HEK293 (cell line): Measurements from ENCODE around the gene ETV6.

Experiments used
- CTCF ChIA-PET: fragments of 350-600 bp; formaldehyde crosslinking; extraction: SDS; loops from one replicate; lab custom pipeline; 2021; ENCODE audit warnings: antibody characterized with exemption; lab: Yijun Ruan, JAX
- POLR2A ChIA-PET: fragments of 300-600 bp; formaldehyde crosslinking; extraction: SDS; loops from one replicate; lab custom pipeline; 2020; ENCODE audit warnings: antibody characterized with exemption, inconsistent platforms; lab: Yijun Ruan, JAX
- H3K27ac ChIP-seq: fragments of 200-500 bp; sonication (Bioruptor generic); 2 replicates; pipeline ENCODE4 v1.5.1; 2014; ENCODE audit warnings: low read depth, low read length, control low read depth, inconsistent platforms; ENCODE audit errors: extremely low read depth
- H3K36me3 ChIP-seq, 2 experiments: fragments of 200-500 bp in 1 of 2; sonication (Bioruptor generic) in 1 of 2; 1 replicate in 1 of 2; 2 replicates in 1 of 2; pipeline ENCODE4 v1.5.1; 2014 to 2017; ENCODE audit warnings: inconsistent platforms in 2 of 2, low read length in 2 of 2; ENCODE audit not compliant: control insufficient read depth in 2 of 2, insufficient read depth in 1 of 2
- H3K4me1 ChIP-seq: fragments of 200-500 bp; sonication (Bioruptor generic); 2 replicates; pipeline ENCODE4 v1.5.1; 2014; ENCODE audit warnings: mild to moderate bottlenecking, low read length, inconsistent platforms; ENCODE audit not compliant: control insufficient read depth, insufficient read depth
- H3K4me3 ChIP-seq: 2 replicates; pipeline ENCODE4 v1.5.1; 2011; ENCODE audit warnings: low read depth, mild to moderate bottlenecking, control low read depth, low read length, moderate library complexity
- H3K9me3 ChIP-seq: fragments of 200-500 bp; sonication (Bioruptor generic); 2 replicates; pipeline ENCODE4 v1.5.1; 2014; ENCODE audit warnings: low read depth, low read length, inconsistent platforms; ENCODE audit not compliant: control insufficient read depth, insufficient read depth
- AEBP2 ChIP-seq: fragments of 450-650 bp; formaldehyde crosslinking; IDR thresholded peaks from 2 replicates; pipeline ENCODE4 v1.5.1; 2016; ENCODE audit warnings: missing biosample characterization, missing genetic modification characterization, borderline replicate concordance
- EGR2 ChIP-seq: fragments of 450-650 bp; formaldehyde crosslinking; IDR thresholded peaks from 2 replicates; pipeline ENCODE4 v1.5.1; 2016; ENCODE audit warnings: low read depth, missing biosample characterization, missing genetic modification characterization
- GLI4 ChIP-seq: fragments of 450-650 bp; formaldehyde crosslinking; IDR thresholded peaks from 2 replicates; pipeline ENCODE4 v1.5.1; 2016; ENCODE audit warnings: missing biosample characterization, missing genetic modification characterization
- KLF17 ChIP-seq: fragments of 450-650 bp; formaldehyde crosslinking; IDR thresholded peaks from 2 replicates; pipeline ENCODE4 v1.5.1; 2016; ENCODE audit warnings: missing biosample characterization, missing genetic modification characterization
- ZBTB10 ChIP-seq: fragments of 450-650 bp; formaldehyde crosslinking; IDR thresholded peaks from 2 replicates; pipeline ENCODE4 v1.5.1; 2016; ENCODE audit warnings: missing biosample characterization, missing genetic modification characterization
- ZBTB44 ChIP-seq: fragments of 450-650 bp; IDR thresholded peaks from 2 replicates; pipeline ENCODE4 v1.5.1; 2018; ENCODE audit warnings: missing biosample characterization, mild to moderate bottlenecking, missing genetic modification characterization
- ZFHX2 ChIP-seq: fragments of 450-650 bp; formaldehyde crosslinking; conservative IDR thresholded peaks from 2 replicates; pipeline ENCODE4 v1.5.1; 2016; ENCODE audit warnings: missing biosample characterization, missing genetic modification characterization
- ZNF16 ChIP-seq: fragments of 450-650 bp; formaldehyde crosslinking; IDR thresholded peaks from 2 replicates; pipeline ENCODE4 v1.5.1; 2016; ENCODE audit warnings: low read depth, missing biosample characterization, missing genetic modification characterization
- ZNF2 ChIP-seq: fragments of 450-650 bp; formaldehyde crosslinking; IDR thresholded peaks from 2 replicates; pipeline ENCODE4 v1.5.1; 2016; ENCODE audit warnings: missing biosample characterization, missing genetic modification characterization
- ZNF274 ChIP-seq, 2 experiments: fragments of 200-500 bp in 1 of 2; fragments of 450-650 bp in 1 of 2; sonication (Bioruptor generic) in 1 of 2; formaldehyde crosslinking in 1 of 2; IDR thresholded peaks; 2 replicates each; pipeline versions ENCODE4 v1.5.1 to v1.6.1; 2014 to 2016; ENCODE audit warnings: borderline replicate concordance in 1 of 2, inconsistent platforms in 1 of 2, low read length in 1 of 2, missing biosample characterization in 1 of 2, missing genetic modification characterization in 1 of 2
- ZNF324 ChIP-seq: fragments of 450-650 bp; formaldehyde crosslinking; IDR thresholded peaks from 2 replicates; pipeline ENCODE4 v1.5.1; 2016; ENCODE audit warnings: missing biosample characterization, missing genetic modification characterization
- ZNF350 ChIP-seq: fragments of 450-650 bp; formaldehyde crosslinking; IDR thresholded peaks from 2 replicates; pipeline ENCODE4 v1.5.0; 2017; ENCODE audit warnings: missing biosample characterization, mild to moderate bottlenecking, missing genetic modification characterization
- ZNF366 ChIP-seq: fragments of 450-650 bp; formaldehyde crosslinking; conservative IDR thresholded peaks from 2 replicates; pipeline ENCODE4 v1.5.1; 2016; ENCODE audit warnings: missing biosample characterization, missing genetic modification characterization
- ZNF488 ChIP-seq: fragments of 450-650 bp; formaldehyde crosslinking; IDR thresholded peaks from 2 replicates; pipeline ENCODE4 v1.5.1; 2016; ENCODE audit warnings: missing biosample characterization, missing genetic modification characterization
- ZNF501 ChIP-seq: fragments of 450-650 bp; formaldehyde crosslinking; IDR thresholded peaks from 2 replicates; pipeline ENCODE4 v1.5.1; 2016; ENCODE audit warnings: missing biosample characterization, missing genetic modification characterization
- ZNF560 ChIP-seq: fragments of 450-650 bp; formaldehyde crosslinking; IDR thresholded peaks from 2 replicates; pipeline ENCODE4 v1.5.1; 2017; ENCODE audit warnings: missing biosample characterization, missing genetic modification characterization, borderline replicate concordance
- ZNF561 ChIP-seq: fragments of 450-650 bp; IDR thresholded peaks from 2 replicates; pipeline ENCODE4 v1.5.1; 2018; ENCODE audit warnings: missing biosample characterization, missing genetic modification characterization, borderline replicate concordance
- ZNF596 ChIP-seq: fragments of 450-650 bp; IDR thresholded peaks from 2 replicates; pipeline ENCODE4 v1.5.0; 2018; ENCODE audit warnings: missing biosample characterization, mild to moderate bottlenecking, missing genetic modification characterization, moderate library complexity
- ZNF600 ChIP-seq: fragments of 450-650 bp; formaldehyde crosslinking; IDR thresholded peaks from 2 replicates; pipeline ENCODE4 v1.5.1; 2016; ENCODE audit warnings: missing biosample characterization, missing genetic modification characterization
- ZNF747 ChIP-seq: fragments of 450-650 bp; formaldehyde crosslinking; IDR thresholded peaks from 2 replicates; pipeline ENCODE4 v1.5.1; 2016; ENCODE audit warnings: missing biosample characterization, missing genetic modification characterization
- ZNF791 ChIP-seq: fragments of 450-650 bp; formaldehyde crosslinking; IDR thresholded peaks from 2 replicates; pipeline ENCODE4 v1.5.1; 2016; ENCODE audit warnings: missing biosample characterization, missing genetic modification characterization
- ZSCAN23 ChIP-seq: fragments of 450-650 bp; formaldehyde crosslinking; IDR thresholded peaks from 2 replicates; pipeline ENCODE4 v1.5.1; 2016; ENCODE audit warnings: missing biosample characterization, missing genetic modification characterization
- ZXDB ChIP-seq: fragments of 450-650 bp; formaldehyde crosslinking; IDR thresholded peaks from 2 replicates; pipeline ENCODE4 v1.5.1; 2016; ENCODE audit warnings: missing biosample characterization, missing genetic modification characterization

ETV6 gene

GRCh38 chr12:11716794-11717518, 67.5 kb downstream of the ETV6 start (continued):
- no peak for TF ChIP-seq ZNF350 (tag by site-specific recombination)
- 0 out of 2 replicates have a peak, but pooled peaks have one; percentile 49 for TF ChIP-seq ZNF600 (tag by site-specific recombination)
- TF ChIP-seq ZXDB: no peak
- TF ChIP-seq ZNF747: no peak
- no peak for TF ChIP-seq ZNF324 (tag by site-specific recombination)
- TF ChIP-seq ZBTB10 (tag by site-specific recombination): no peak
- TF ChIP-seq AEBP2 (tag by site-specific recombination): no peak
- TF ChIP-seq ZNF561 (tag by site-specific recombination): peak; percentile 46; the same call in 1 of the 2 replicates
- no peak for TF ChIP-seq ZNF791 (tag by site-specific recombination)
- peak; percentile 32; the same call in 1 of the 2 replicates for TF ChIP-seq ZFHX2 (tag by site-specific recombination)
- no peak for TF ChIP-seq ZNF2 (tag by site-specific recombination)
- no peak for TF ChIP-seq ZSCAN23 (tag by site-specific recombination)

GRCh38 chr12:11717519-11717961, 68.1 kb downstream of the ETV6 start:
- Histone ChIP-seq H3K27ac (no peak overlapping the region), H3K9me3 (no peaks in the 10 kb centered on the region), H3K4me3 (no peak overlapping the region), H3K4me1 (no peaks in the 10 kb centered on the region), H3K36me3 (no peaks in the 10 kb centered on the region)
- POLR2A ChIA-PET: no interaction called here
- CTCF ChIA-PET: no interaction called here
- TF ChIP-seq ZNF366 (tag by site-specific recombination): no peak
- no peak for TF ChIP-seq ZNF16 (tag by site-specific recombination)
- TF ChIP-seq ZNF596: no peak
- TF ChIP-seq EGR2: no peak
- no peak for TF ChIP-seq GLI4
- no peak for TF ChIP-seq KLF17 (tag by site-specific recombination)
- TF ChIP-seq ZNF488: no peak
- no peak for TF ChIP-seq ZNF560 (tag by site-specific recombination)
- no peak for TF ChIP-seq ZNF501
- TF ChIP-seq ZNF350 (tag by site-specific recombination): no peak
- TF ChIP-seq ZNF274 (IDR thresholded peaks at IDR 0.05; ENCODE audit: low read length): no peak
- TF ChIP-seq ZNF274 (tag by site-specific recombination; IDR thresholded peaks at IDR 0.05; ENCODE audit: borderline replicate concordance): no peak
- TF ChIP-seq ZNF2 (tag by site-specific recombination): no peak
- no peak for TF ChIP-seq ZBTB44
